Measurements from ENCODE around the gene BCAS3.

DNA sequence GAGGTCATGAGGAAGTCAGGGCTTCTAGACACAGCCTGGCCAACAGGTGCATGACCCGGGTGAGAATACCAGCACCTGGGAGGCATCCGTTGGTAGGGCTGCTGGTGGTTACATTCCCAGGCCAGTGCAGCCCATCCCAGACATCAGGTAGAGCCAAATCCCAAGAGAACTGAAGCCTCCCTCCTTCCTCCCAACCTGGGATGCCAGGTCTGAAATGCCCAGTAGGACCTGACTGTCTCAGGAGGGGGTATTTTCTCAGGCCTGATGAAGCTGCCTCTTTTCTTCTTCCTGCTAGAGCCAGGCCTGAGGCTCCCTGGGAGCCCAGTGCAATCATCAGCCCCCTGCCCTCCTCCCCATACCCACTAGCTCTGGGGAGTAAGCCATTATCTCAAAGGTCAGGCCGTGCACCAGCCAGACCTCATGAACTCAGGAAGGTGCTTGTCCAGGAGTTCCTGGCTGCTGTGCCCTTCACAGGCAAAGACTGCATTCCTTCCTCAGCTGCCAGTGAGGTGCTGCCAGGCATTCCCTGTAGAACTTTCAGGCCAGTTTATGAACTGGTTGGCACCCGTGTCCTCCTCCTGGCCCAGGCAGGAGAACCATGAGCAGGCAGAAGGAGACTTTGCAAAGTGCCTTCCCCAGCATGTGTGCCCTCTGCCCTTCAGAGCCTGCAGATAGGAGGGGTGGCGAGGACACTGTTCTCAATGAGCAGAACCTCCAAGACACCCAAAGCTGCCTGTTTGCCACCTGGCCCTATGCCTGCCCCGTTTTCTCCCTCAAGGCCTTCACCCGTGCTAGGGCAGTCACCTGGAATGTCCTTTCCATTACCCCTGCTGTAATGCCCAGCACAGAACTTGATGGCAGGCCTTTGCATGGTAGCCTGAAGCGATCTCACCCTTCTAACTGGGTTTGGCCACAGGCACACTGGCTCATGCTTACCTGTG lies 729.6 kb downstream of the BCAS3 start:
- TF ChIP-seq, protein P1, sequence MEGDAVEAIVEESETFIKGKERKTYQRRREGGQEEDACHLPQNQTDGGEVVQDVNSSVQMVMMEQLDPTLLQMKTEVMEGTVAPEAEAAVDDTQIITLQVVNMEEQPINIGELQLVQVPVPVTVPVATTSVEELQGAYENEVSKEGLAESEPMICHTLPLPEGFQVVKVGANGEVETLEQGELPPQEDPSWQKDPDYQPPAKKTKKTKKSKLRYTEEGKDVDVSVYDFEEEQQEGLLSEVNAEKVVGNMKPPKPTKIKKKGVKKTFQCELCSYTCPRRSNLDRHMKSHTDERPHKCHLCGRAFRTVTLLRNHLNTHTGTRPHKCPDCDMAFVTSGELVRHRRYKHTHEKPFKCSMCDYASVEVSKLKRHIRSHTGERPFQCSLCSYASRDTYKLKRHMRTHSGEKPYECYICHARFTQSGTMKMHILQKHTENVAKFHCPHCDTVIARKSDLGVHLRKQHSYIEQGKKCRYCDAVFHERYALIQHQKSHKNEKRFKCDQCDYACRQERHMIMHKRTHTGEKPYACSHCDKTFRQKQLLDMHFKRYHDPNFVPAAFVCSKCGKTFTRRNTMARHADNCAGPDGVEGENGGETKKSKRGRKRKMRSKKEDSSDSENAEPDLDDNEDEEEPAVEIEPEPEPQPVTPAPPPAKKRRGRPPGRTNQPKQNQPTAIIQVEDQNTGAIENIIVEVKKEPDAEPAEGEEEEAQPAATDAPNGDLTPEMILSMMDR (IDR thresholded peaks at IDR 0.05) = no peak
- TF ChIP-seq EP300 (IDR thresholded peaks at IDR 0.05) (no peak), POLR2A (IDR thresholded peaks at IDR 0.05) (no peak)

All from ovary (tissue), 3 donors.